T-cell (primary cell): ENCODE data around the gene NPW. TPM values are rescaled to one million over a fixed set of nuclear protein-coding genes. Genes with fewer than 3 reads are reported as not detected.

Experiments used
- ATAC-seq, 4 experiments: fragments of 200-7000 bp in 3 of 4; fragments of 150-1000 bp in 1 of 4; cut with Tn5 transposase; replicated peaks in 1 of 4; 1 replicate in 3 of 4; 2 replicates in 1 of 4; pipeline ENCODE4 v1.10.0; 2021; ENCODE audit warnings: moderate library complexity in 3 of 4, mild to moderate bottlenecking in 2 of 4, moderate number of reproducible peaks in 1 of 4
- CTCF ChIA-PET, 2 donors: fragments of 300-600 bp; sonication (Branson Sonifier 250); formaldehyde crosslinking; loops; one replicate each; lab custom pipeline; 2022; ENCODE audit warnings: antibody characterized with exemption in 2 of 2; lab: Charles Lee
- POLR2A ChIA-PET, 2 donors: fragments of 300-600 bp; sonication (Branson Sonifier 250); formaldehyde crosslinking; loops; one replicate each; lab custom pipeline; 2022; ENCODE audit warnings: antibody characterized with exemption in 2 of 2; lab: Charles Lee
- DNase-seq, 35 experiments: peaks; one replicate each; pipeline versions ENCODE4 v3.0.0 to v3.0.0-alpha.2; 2013 to 2023
- H3K27ac ChIP-seq: one replicate; pipeline ENCODE4 v1.5.1; 2013; ENCODE audit warnings: low read length
- H3K27me3 ChIP-seq, 2 experiments: replicated peaks in 1 of 2; 1 replicate in 1 of 2; 2 replicates in 1 of 2; pipeline versions ENCODE4 v1.6.1 to v1.7.0; 2013; ENCODE audit warnings: low read length in 1 of 2, mixed read lengths in 1 of 2; ENCODE audit not compliant: control insufficient read depth in 2 of 2, insufficient read depth in 2 of 2; ENCODE audit errors: extremely low read depth in 1 of 2
- H3K36me3 ChIP-seq, 2 donors: 1 replicate in 1 of 2; 2 replicates in 1 of 2; pipeline versions ENCODE4 v1.6.1 to v1.7.0; 2013; ENCODE audit warnings: low read length in 1 of 2; ENCODE audit not compliant: control insufficient read depth in 2 of 2, insufficient read depth in 1 of 2; ENCODE audit errors: extremely low read depth in 1 of 2
- H3K4me1 ChIP-seq, 2 experiments: 1 replicate in 1 of 2; 2 replicates in 1 of 2; pipeline versions ENCODE4 v1.6.1 to v1.7.0; 2013; ENCODE audit warnings: low read length in 2 of 2, mixed read lengths in 1 of 2; ENCODE audit not compliant: insufficient read depth in 2 of 2, control insufficient read depth in 1 of 2; ENCODE audit errors: extremely low read depth in 1 of 2
- H3K4me3 ChIP-seq, 2 donors: 1 replicate in 1 of 2; 2 replicates in 1 of 2; pipeline versions ENCODE4 v1.5.1 to v1.7.0; 2013; ENCODE audit warnings: mild to moderate bottlenecking in 2 of 2, low read length in 1 of 2, moderate library complexity in 1 of 2; ENCODE audit not compliant: control insufficient read depth in 1 of 2; ENCODE audit errors: extremely low read depth in 1 of 2
- H3K9me3 ChIP-seq: 2 replicates; pipeline ENCODE4 v1.7.0; 2013
- H3K27ac Mint-ChIP-seq, 2 donors: one replicate each; pipeline ENCODE4 v1.8.0; 2020 to 2021; ENCODE audit warnings: mild to moderate bottlenecking in 2 of 2, mixed read lengths in 2 of 2
- H3K27me3 Mint-ChIP-seq, 2 donors: one replicate each; pipeline ENCODE4 v1.8.0; 2021 to 2022; ENCODE audit warnings: mixed read lengths in 2 of 2
- H3K36me3 Mint-ChIP-seq: one replicate; pipeline ENCODE4 v1.8.0; 2021; ENCODE audit warnings: mixed read lengths
- H3K4me1 Mint-ChIP-seq, 3 donors: one replicate each; pipeline ENCODE4 v1.8.0; 2020 to 2022; ENCODE audit warnings: mixed read lengths in 3 of 3, mild to moderate bottlenecking in 1 of 3
- H3K4me3 Mint-ChIP-seq, 3 donors: one replicate each; pipeline ENCODE4 v1.8.0; 2020 to 2022; ENCODE audit warnings: mild to moderate bottlenecking in 3 of 3, mixed read lengths in 3 of 3, moderate library complexity in 3 of 3
- H3K9me3 Mint-ChIP-seq, 3 donors: one replicate each; pipeline ENCODE4 v1.8.0; 2020 to 2022; ENCODE audit warnings: mixed read lengths in 3 of 3
- WGBS: methylation state at CpG from one replicate; pipeline ENCODE4 v1.1.5; 2013; ENCODE audit warnings: missing lambda C conversion rate; ENCODE audit not compliant: insufficient coverage; 5-methylcytosine and 5-hydroxymethylcytosine counted together
- total RNA-seq, 35 experiments: library from RNA in 6 of 35; stranded (reverse) in 6 of 35; fragments of 120-200 nt in 1 of 35; gene quantifications; one replicate each; pipeline versions ENCODE4 v1.2.1 to v1.2.4 and lab custom pipeline; 2013 to 2026

NPW gene
- total RNA-seq, 5 donors from 2014 or later (not counting 1 experiment from before 2014, with no cell fraction given), result 0.43 to 0.44 TPM; not detected in 3

- ChIA-PET CTCF (no interaction called here), POLR2A (interaction anchor here in 1 of 2 donors (0.6 kb wide), 3 partner anchors 128 to 1921 kb away, joined by 3 to 6 read pairs (median 5); partner anchors contain the start of gene TRAF7)
- Histone ChIP-seq H3K4me1 (peaks cover 2 to 40% of the 10 kb centered on the region in 2 experiments), H3K4me3 (peak overlapping the region; percentile 23 to 55), H3K36me3 (no peaks in the 10 kb centered on the region), H3K27ac (no peak overlapping the region), H3K27me3 (peaks cover 0 to 38% of the 10 kb centered on the region in 2 experiments), H3K9me3 (no peaks in the 10 kb centered on the region)
- H3K27me3 Mint-ChIP-seq, result peaks cover 4 to 10% of the 10 kb centered on the region in 2 donors
- ATAC-seq, result peak; percentile 16 to 44 (median 36)
- peak overlapping the region; percentile 70 to 75 (median 72) for H3K4me3 Mint-ChIP-seq
- H3K36me3 Mint-ChIP-seq, result no peaks in the 10 kb centered on the region
- peak overlapping the region in 1 of 2 donors; percentile 22 for H3K27ac Mint-ChIP-seq
- WGBS, result 9% methylated on average over 76 of the region's 76 CpGs
- peak in 4 of 35 experiments; percentile 27 to 43 (median 28) for DNase-seq
- no peaks in the 10 kb centered on the region for H3K9me3 Mint-ChIP-seq
- H3K4me1 Mint-ChIP-seq, result peaks cover 13 to 26% (median 14%) of the 10 kb centered on the region in 3 donors
Measured at GRCh38 chr16:2027024-2028010, 7.7 kb downstream of the NPW start.

GRCh38 chr16:2028146-2028545 is 8.6 kb downstream of the NPW start:
- no peak overlapping the region for H3K27ac ChIP-seq
- ChIA-PET CTCF (no interaction called here), POLR2A (no interaction called here)
- H3K27me3 Mint-ChIP-seq, result peaks cover 0 to 2% of the 10 kb centered on the region in 2 donors
- peaks cover 2 to 32% of the 10 kb centered on the region in 2 experiments for H3K4me1 ChIP-seq
- ATAC-seq (no peak), DNase-seq (no peak)
- H3K9me3 ChIP-seq, result no peaks in the 10 kb centered on the region
- peak overlapping the region; percentile 49 to 75 (median 72) for H3K4me3 Mint-ChIP-seq
- no peaks in the 10 kb centered on the region for H3K36me3 Mint-ChIP-seq
- H3K9me3 Mint-ChIP-seq, result no peaks in the 10 kb centered on the region
- no peak overlapping the region for H3K4me3 ChIP-seq
- no peak overlapping the region for H3K27ac Mint-ChIP-seq
- peaks cover 0 to 30% of the 10 kb centered on the region in 2 experiments for H3K27me3 ChIP-seq
- 88% methylated on average over 3 of the region's 3 CpGs for WGBS
- peaks cover 8 to 19% (median 10%) of the 10 kb centered on the region in 3 donors for H3K4me1 Mint-ChIP-seq
- H3K36me3 ChIP-seq, result no peaks in the 10 kb centered on the region

- ChIA-PET CTCF (no interaction called here), POLR2A (no interaction called here)
- Histone ChIP-seq H3K27me3 (peaks cover 0 to 30% of the 10 kb centered on the region in 2 experiments), H3K4me3 (no peak overlapping the region), H3K27ac (no peak overlapping the region), H3K9me3 (no peaks in the 10 kb centered on the region), H3K36me3 (no peaks in the 10 kb centered on the region), H3K4me1 (peaks cover under 1 to 32% of the 10 kb centered on the region in 2 experiments)
- H3K4me3 Mint-ChIP-seq, result no peak overlapping the region
- no peaks in the 10 kb centered on the region for H3K27me3 Mint-ChIP-seq
- no peak for DNase-seq
- no peak for ATAC-seq
- H3K9me3 Mint-ChIP-seq, result no peaks in the 10 kb centered on the region
- no peak overlapping the region for H3K27ac Mint-ChIP-seq
- no peaks in the 10 kb centered on the region for H3K36me3 Mint-ChIP-seq
- H3K4me1 Mint-ChIP-seq, result peaks cover 5 to 17% (median 11%) of the 10 kb centered on the region in 3 donors
- 84% methylated on average over 15 of the region's 18 CpGs for WGBS
Measured at GRCh38 chr16:2028620-2029220, 9.1 kb downstream of the NPW start.

- H3K27me3 ChIP-seq, result peaks cover 0 to 30% of the 10 kb centered on the region in 2 experiments
- Mint-ChIP-seq H3K4me3 (no peak overlapping the region), H3K36me3 (no peaks in the 10 kb centered on the region)
Measured at GRCh38 chr16:2029350-2029749, 9.8 kb downstream of the NPW start.

GRCh38 chr16:2030036-2030435 is 10.5 kb downstream of the NPW start:
- no peaks in the 10 kb centered on the region for H3K36me3 ChIP-seq
- H3K9me3 ChIP-seq, result no peaks in the 10 kb centered on the region
- Mint-ChIP-seq H3K4me3 (no peak overlapping the region), H3K36me3 (no peaks in the 10 kb centered on the region), H3K27ac (no peak overlapping the region), H3K27me3 (no peaks in the 10 kb centered on the region), H3K4me1 (peaks cover 0 to 13% (median 9%) of the 10 kb centered on the region in 3 donors), H3K9me3 (no peaks in the 10 kb centered on the region)
- ChIA-PET CTCF (no interaction called here), POLR2A (no interaction called here)
- 91% methylated on average over 8 of the region's 11 CpGs for WGBS
- H3K27ac ChIP-seq, result no peak overlapping the region
- ATAC-seq (no peak), DNase-seq (no peak)
- H3K27me3 ChIP-seq, result peaks cover 0 to 32% of the 10 kb centered on the region in 2 experiments
- H3K4me3 ChIP-seq, result no peak overlapping the region
- peaks cover 0 to 29% of the 10 kb centered on the region in 2 experiments for H3K4me1 ChIP-seq

More at GRCh38 chr16:2029350-2029749, 9.8 kb downstream of the NPW start:
- ATAC-seq (no peak), DNase-seq (no peak)
- peaks cover 1 to 13% (median 9%) of the 10 kb centered on the region in 3 donors for H3K4me1 Mint-ChIP-seq
- H3K9me3 Mint-ChIP-seq, result no peaks in the 10 kb centered on the region
- Histone ChIP-seq H3K27ac (no peak overlapping the region), H3K36me3 (no peaks in the 10 kb centered on the region), H3K9me3 (no peaks in the 10 kb centered on the region), H3K4me3 (no peak overlapping the region), H3K4me1 (peaks cover 0 to 29% of the 10 kb centered on the region in 2 experiments)
- no peak overlapping the region for H3K27ac Mint-ChIP-seq
- WGBS, result 89% methylated on average over 22 of the region's 22 CpGs
- H3K27me3 Mint-ChIP-seq, result no peaks in the 10 kb centered on the region
- CTCF ChIA-PET, result no interaction called here
- POLR2A ChIA-PET, result no interaction called here

- CTCF ChIA-PET, result no interaction called here
- DNase-seq (no peak), ATAC-seq (no peak)
- WGBS, result 93% methylated on average over 10 of the region's 11 CpGs
- no peaks in the 10 kb centered on the region for H3K27me3 Mint-ChIP-seq
- H3K9me3 ChIP-seq, result no peaks in the 10 kb centered on the region
- POLR2A ChIA-PET, result no interaction called here
- no peaks in the 10 kb centered on the region for H3K36me3 Mint-ChIP-seq
- no peaks in the 10 kb centered on the region for H3K9me3 Mint-ChIP-seq
- no peak overlapping the region for H3K27ac ChIP-seq
- no peaks in the 10 kb centered on the region for H3K36me3 ChIP-seq
- H3K27ac Mint-ChIP-seq, result no peak overlapping the region
- peaks cover 0 to 22% of the 10 kb centered on the region in 2 experiments for H3K4me1 ChIP-seq
- H3K4me1 Mint-ChIP-seq, result peaks cover 0 to 8% (median 6%) of the 10 kb centered on the region in 3 donors
- no peak overlapping the region for H3K4me3 ChIP-seq
- H3K27me3 ChIP-seq, result peaks cover 0 to 21% of the 10 kb centered on the region in 2 experiments
- no peak overlapping the region for H3K4me3 Mint-ChIP-seq
Measured at GRCh38 chr16:2031081-2031577, 11.5 kb downstream of the NPW start.
